ENCODE results near the gene KPNA1. TPM values are rescaled to one million over a fixed set of nuclear protein-coding genes. Genes with fewer than 3 reads are reported as not detected.

The KPNA1 gene
- polyA plus RNA-seq, 1 of the 3 experiments (the other 2 are of a cell fraction) = 21.6 TPM

- H2AFZ ChIP-seq (ENCODE audit: low read depth) = peak within 1 kb of the TSS; percentile 98
- H3K9me3 ChIP-seq = no peaks in the 10 kb centered on the region
- H3K27ac ChIP-seq (ENCODE audit: low read depth in 2 of 2, low read length in 1 of 2) = peak within 1 kb of the TSS; percentile 61 to 94
- peak within 1 kb of the TSS; percentile 91 for H3K4me2 ChIP-seq
- ChIA-PET POLR2A (interaction anchor here (0.6 to 2.8 kb wide), 5 partner anchors 9 to 131 kb away, joined by 3 to 21 read pairs (median 6); partner anchors contain the start of genes KPNA1 and WDR5B), CTCF (interaction anchor here (0.6 to 2.4 kb wide), 17 partner anchors 9 to 861 kb away, joined by 3 to 20 read pairs (median 4); partner anchors contain the start of genes DTX3L, PARP9, POLQ and WDR5B)
- H3F3A ChIP-seq (replicated peaks; ENCODE audit: insufficient read depth) = peaks cover 6% of the 10 kb centered on the region
- peaks cover 0 to 2% of the 10 kb centered on the region in 2 experiments for H3K36me3 ChIP-seq (replicated peaks in 1 of 2; ENCODE audit: control insufficient read depth in 1 of 2, insufficient read depth in 2 of 2, low read length in 1 of 2)
- peak; percentile 93 for DNase-seq
- H3K9me2 ChIP-seq = no peaks in the 10 kb centered on the region
- peaks cover 8 to 9% of the 10 kb centered on the region in 2 experiments; a peak in 3 of 4 replicates for H3K4me1 ChIP-seq (ENCODE audit: control insufficient read depth in 1 of 2, insufficient read depth in 2 of 2, low read depth in 1 of 2, low read length in 1 of 2)
- no peaks in the 10 kb centered on the region for H4K20me1 ChIP-seq (ENCODE audit: insufficient read depth)
- 4% methylated on average over 11 of the region's 52 CpGs for WGBS (ENCODE audit: low lambda C conversion rate)
- H3K79me2 ChIP-seq (ENCODE audit: insufficient read depth) = peaks cover 42% of the 10 kb centered on the region
- H3K4me3 ChIP-seq (ENCODE audit: low read depth in 2 of 2, low read length in 1 of 2) = peak within 1 kb of the TSS; percentile 79 to 98
- H3K27me3 ChIP-seq (ENCODE audit: insufficient read depth) = no peaks in the 10 kb centered on the region
- peak within 1 kb of the TSS; percentile 78 for H3K9ac ChIP-seq
- TF ChIP-seq ELF1 (IDR thresholded peaks at IDR 0.05) = no peak
- peak; percentile 90 for TF ChIP-seq MXI1 (IDR thresholded peaks at IDR 0.05; ENCODE audit: low read depth, low read length)
- peak; percentile 89 for TF ChIP-seq POLR2AphosphoS5 (IDR thresholded peaks at IDR 0.05; ENCODE audit: low read depth, low read length)
- peak; percentile 36; the same call in 1 of the 2 replicates for TF ChIP-seq USF1 (IDR thresholded peaks at IDR 0.05; ENCODE audit: borderline replicate concordance, low read depth)
- peak; percentile 70 for TF ChIP-seq NRF1 (IDR thresholded peaks at IDR 0.05; ENCODE audit: low read depth, low read length)
- no peak for TF ChIP-seq MEF2A (IDR thresholded peaks at IDR 0.05; ENCODE audit: borderline replicate concordance, low read depth)
- TF ChIP-seq EZH2phosphoT487 (IDR thresholded peaks at IDR 0.05; ENCODE audit: borderline replicate concordance, low read depth) = no peak
- TF ChIP-seq YY1 (IDR thresholded peaks at IDR 0.05; ENCODE audit: low read depth) = peak; percentile 68
- no peak for TF ChIP-seq REST (IDR thresholded peaks at IDR 0.05; ENCODE audit: low read depth, low read length)
- 0 out of 2 replicates have a peak, but pooled peaks have one; percentile 2 for TF ChIP-seq IRF3 (IDR thresholded peaks at IDR 0.05; ENCODE audit: low read depth, low read length)
- TF ChIP-seq CTCF (IDR thresholded peaks at IDR 0.05) = peak; percentile 62
- no peak for TF ChIP-seq USF2 (IDR thresholded peaks at IDR 0.05; ENCODE audit: borderline replicate concordance, low read depth, low read length)
- TF ChIP-seq RAD21 (IDR thresholded peaks at IDR 0.05; ENCODE audit: low read length) = peak; percentile 19; the same call in 1 of the 2 replicates
- no peak for TF ChIP-seq FOXM1 (IDR thresholded peaks at IDR 0.05; ENCODE audit: low read depth)
- TF ChIP-seq FOXJ3 (CRISPR knock-in tag; IDR thresholded peaks at IDR 0.05) = no peak
- TF ChIP-seq MAX (IDR thresholded peaks at IDR 0.05; ENCODE audit: low read depth) = peak; percentile 83; the same call in 1 of the 2 replicates
- no peak; a peak in 1 of 4 replicates for TF ChIP-seq EP300 (IDR thresholded peaks at IDR 0.05; ENCODE audit: borderline replicate concordance in 1 of 2, low read depth in 1 of 2, low read length in 1 of 2)
- no peak for TF ChIP-seq GABPA (IDR thresholded peaks at IDR 0.05; ENCODE audit: low read depth)
- TF ChIP-seq ZBTB33 (IDR thresholded peaks at IDR 0.05; ENCODE audit: borderline replicate concordance, low read depth) = no peak
Observed at GRCh38 chr3:122383771-122384697, 130.7 kb downstream of the KPNA1 start, which contains the start of gene FAM162A. Gene FAM162A, plus strand, starts transcription at chr3:122384182. Its CDS starts 84 bp downstream, at chr3:122384266.

Data from SK-N-SH (cell line).